Adipose tissue (tissue), 3 donors: ENCODE measurements around the gene DOCK3. TPM values are rescaled to one million over a fixed set of nuclear protein-coding genes. Genes with fewer than 3 reads are reported as not detected.

ENCODE experiments used
- H3K27ac ChIP-seq: one replicate; pipeline ENCODE4 v1.5.1; 2013; ENCODE audit warnings: low read depth, low read length
- WGBS, 3 donors: extraction: QIAGEN DNeasy Blood & Tissue Kit; methylation state at CpG; one replicate each; pipeline ENCODE4 v1.1.7; 2013; 5-methylcytosine and 5-hydroxymethylcytosine counted together
- polyA plus RNA-seq, 3 donors: library from polyadenylated mRNA; stranded (reverse); fragments of 200-250 nt; gene quantifications; one replicate each; pipeline ENCODE4 v1.2.3, GENCODE V29; 2013
- donor health status: healthy with polysubstance abuse.
- donor health status: Bipolar disorder and iron deficiency.
- donor health status: healthy.

Gene DOCK3
- polyA plus RNA-seq, 3 donors = 0.09 to 0.14 (median 0.11) TPM

- WGBS, 3 donors = 3 to 15% (median 13%) methylated on average over 67 to 115 of the region's 115 CpGs
- H3K27ac ChIP-seq = peak overlapping the region; percentile 64
These were observed 717.0 kb downstream of the DOCK3 start for GRCh38 chr3:51391566-51392354.

GRCh38 chr3:51392355-51393133 is 717.8 kb downstream of the DOCK3 start:
- no peak overlapping the region for H3K27ac ChIP-seq
- WGBS, 3 donors = 82 to 95% (median 91%) methylated on average over 42 of the region's 42 CpGs

- WGBS, 3 donors = 91 to 96% (median 95%) methylated on average over 17 of the region's 17 CpGs
- H3K27ac ChIP-seq = no peak overlapping the region
These were observed 718.4 kb downstream of the DOCK3 start for GRCh38 chr3:51393134-51393495.

GRCh38 chr3:51393564-51393963 is 718.8 kb downstream of the DOCK3 start:
- 83 to 95% (median 95%) methylated on average over 13 to 14 of the region's 14 CpGs for WGBS, 3 donors
- no peak overlapping the region for H3K27ac ChIP-seq

GRCh38 chr3:51394541-51394940 is 719.8 kb downstream of the DOCK3 start:
- 67 to 91% (median 80%) methylated on average over 5 of the region's 5 CpGs for WGBS, 3 donors

GRCh38 chr3:51395493-51396213 is 720.9 kb downstream of the DOCK3 start:
- 53 to 80% (median 79%) methylated on average over 12 of the region's 12 CpGs for WGBS, 3 donors
- H3K27ac ChIP-seq = no peak overlapping the region

More at GRCh38 chr3:51394541-51394940, 719.8 kb downstream of the DOCK3 start:
- H3K27ac ChIP-seq = no peak overlapping the region

- peak overlapping the region; percentile 49 for H3K27ac ChIP-seq
These were observed 721.7 kb downstream of the DOCK3 start for GRCh38 chr3:51396401-51396800.

GRCh38 chr3:51397392-51397791 is 722.7 kb downstream of the DOCK3 start:
- WGBS, 3 donors = 61 to 67% (median 64%) methylated on average over 5 of the region's 5 CpGs
- no peak overlapping the region for H3K27ac ChIP-seq

More at GRCh38 chr3:51396401-51396800, 721.7 kb downstream of the DOCK3 start:
- WGBS, 3 donors = 76 to 96% (median 91%) methylated on average over 1 of the region's 1 CpG

- H3K27ac ChIP-seq = no peak overlapping the region
- 69 to 80% (median 73%) methylated on average over 8 of the region's 8 CpGs for WGBS, 3 donors
These were observed 724.0 kb downstream of the DOCK3 start for GRCh38 chr3:51398595-51399310.

GRCh38 chr3:51400166-51400565 is 725.4 kb downstream of the DOCK3 start:
- WGBS, 3 donors = 83 to 92% (median 89%) methylated on average over 4 of the region's 4 CpGs
- H3K27ac ChIP-seq = no peak overlapping the region

GRCh38 chr3:51401735-51402134 is 727.0 kb downstream of the DOCK3 start:
- 70 to 88% (median 71%) methylated on average over 4 of the region's 4 CpGs for WGBS, 3 donors
- no peak overlapping the region for H3K27ac ChIP-seq

GRCh38 chr3:51403675-51404074 is 728.9 kb downstream of the DOCK3 start:
- H3K27ac ChIP-seq = no peak overlapping the region

- WGBS, 3 donors = 89 to 97% (median 93%) methylated on average over 2 of the region's 2 CpGs
- no peak overlapping the region for H3K27ac ChIP-seq
These were observed 733.3 kb downstream of the DOCK3 start for GRCh38 chr3:51408021-51408420.

GRCh38 chr3:51408813-51409212 is 734.1 kb downstream of the DOCK3 start:
- WGBS, 3 donors = 62 to 75% (median 73%) methylated on average over 2 of the region's 2 CpGs
- H3K27ac ChIP-seq = no peak overlapping the region

- H3K27ac ChIP-seq = no peak overlapping the region
- WGBS, 3 donors = 92 to 97% (median 97%) methylated on average over 3 of the region's 3 CpGs
These were observed 747.5 kb downstream of the DOCK3 start for GRCh38 chr3:51422211-51422610.

- 81 to 92% (median 91%) methylated on average over 4 of the region's 4 CpGs for WGBS, 3 donors
- H3K27ac ChIP-seq = no peak overlapping the region
These were observed 752.2 kb downstream of the DOCK3 start for GRCh38 chr3:51426921-51427320.

GRCh38 chr3:51429138-51429537 is 754.4 kb downstream of the DOCK3 start:
- no peak overlapping the region for H3K27ac ChIP-seq
- 91 to 98% (median 94%) methylated on average over 3 of the region's 3 CpGs for WGBS, 3 donors
